ENCODE measurements around the gene CCNY.

CCNY gene

GRCh38 chr10:35356725-35357092 lies 20.4 kb downstream of the CCNY start:
- no peak for DNase-seq

DNA sequence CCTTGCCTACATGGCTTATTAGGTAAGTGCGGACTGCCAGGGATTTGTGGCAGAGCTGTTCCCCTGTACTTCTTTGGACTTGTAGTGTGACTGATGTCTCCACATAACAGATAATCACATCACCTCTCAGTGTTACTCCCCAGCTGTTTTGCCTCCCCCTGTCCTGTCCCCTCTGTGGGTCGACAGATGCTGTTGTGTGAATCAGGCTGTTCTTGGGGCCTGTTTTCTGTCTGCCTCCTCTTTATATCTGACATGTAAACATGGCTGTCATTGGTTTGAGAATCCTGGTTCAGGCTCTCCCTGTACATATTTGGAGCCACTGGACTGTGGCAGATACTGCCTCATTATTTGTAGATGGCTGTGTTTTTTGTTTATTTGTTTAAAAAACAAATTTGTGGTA lies 22.7 kb downstream of the CCNY start:
- no peak for DNase-seq

DNA sequence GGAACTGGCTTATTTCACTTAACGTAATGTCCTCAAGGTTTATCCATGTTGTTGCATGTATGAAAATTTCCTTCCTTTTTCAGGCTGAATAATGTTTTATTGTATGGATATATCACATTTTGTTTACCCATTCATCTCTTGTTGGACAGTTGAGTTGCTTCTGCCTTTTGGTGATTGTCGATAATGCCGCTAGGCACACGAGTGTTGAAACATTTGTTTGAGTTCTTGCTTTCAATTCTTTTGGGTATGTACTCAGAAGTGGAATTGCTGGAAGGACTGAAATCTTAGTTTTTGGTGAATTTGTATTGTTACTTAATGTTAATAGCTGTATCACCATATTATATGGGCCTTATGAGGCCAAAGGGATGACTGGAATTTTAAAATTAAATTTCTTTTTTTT lies 23.6 kb downstream of the CCNY start:
- no peak for DNase-seq

- DNase-seq, result no peak
Measured at GRCh38 chr10:35362701-35363350, 26.5 kb downstream of the CCNY start.

DNA sequence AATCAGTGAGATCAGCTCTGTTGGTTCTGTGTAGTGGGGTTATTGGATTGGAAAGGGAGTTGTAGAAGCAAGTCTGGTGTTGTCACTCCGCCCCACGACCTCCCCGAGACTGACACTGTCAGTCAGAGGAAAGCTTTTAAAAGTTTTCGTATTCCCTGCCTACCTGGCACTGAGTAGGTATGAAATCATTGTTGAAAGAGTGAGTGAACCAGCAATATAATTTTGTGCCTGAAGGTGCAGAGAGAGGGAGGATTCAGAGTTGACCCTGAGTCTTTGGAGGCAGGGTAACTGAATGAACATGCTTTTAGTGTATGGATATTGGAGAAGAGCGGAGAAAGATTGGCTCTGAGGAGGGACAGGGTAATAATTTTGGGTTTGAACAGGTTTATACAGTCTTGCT lies 27.3 kb downstream of the CCNY start:
- no peak for DNase-seq

DNA sequence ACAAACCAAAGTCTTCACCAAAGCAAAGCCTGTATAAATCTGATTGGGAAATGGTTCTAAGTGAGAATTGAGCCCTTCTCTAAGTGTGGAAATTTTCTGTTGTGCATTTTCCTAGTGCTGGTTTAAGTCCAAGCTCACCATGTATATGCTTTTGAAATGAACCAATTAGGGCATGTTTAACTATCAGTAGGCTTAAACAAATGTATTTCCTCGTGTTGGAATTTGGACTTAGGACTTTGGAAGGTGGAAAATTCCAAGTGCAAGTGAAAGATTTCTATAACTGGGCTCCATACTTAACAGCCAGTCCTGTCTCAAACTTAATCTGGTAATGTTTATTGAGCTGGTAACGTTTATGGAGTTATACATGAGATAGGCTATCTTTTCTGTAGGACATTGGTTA lies 28.5 kb downstream of the CCNY start:
- DNase-seq, result no peak

DNA sequence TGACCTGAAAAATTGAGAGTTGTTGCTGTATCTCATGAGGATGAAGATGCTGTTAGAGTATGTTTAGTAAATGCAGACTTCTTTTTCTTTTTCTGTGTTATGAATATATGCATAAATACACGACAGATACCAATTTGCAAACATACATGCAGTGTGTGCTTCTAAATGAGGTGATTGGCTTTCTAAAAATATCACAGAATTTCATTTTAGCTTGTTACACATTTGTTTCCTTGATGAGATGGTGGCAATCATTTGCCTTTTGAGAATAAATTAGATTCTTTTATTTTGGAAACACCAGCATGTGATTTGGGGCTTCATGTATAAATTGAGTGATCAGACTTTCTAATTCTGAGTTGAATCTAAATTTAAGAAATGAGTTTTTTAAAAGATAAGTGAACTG lies 29.7 kb downstream of the CCNY start:
- DNase-seq, result no peak

- DNase-seq, result no peak
Measured at GRCh38 chr10:35367107-35367859, 31.0 kb downstream of the CCNY start.

GRCh38 chr10:35367982-35368381 lies 31.7 kb downstream of the CCNY start:
- DNase-seq, result no peak

GRCh38 chr10:35368485-35369048 lies 32.3 kb downstream of the CCNY start:
- no peak for DNase-seq

- DNase-seq, result no peak
Measured at GRCh38 chr10:35369049-35369611, 32.8 kb downstream of the CCNY start.

DNA sequence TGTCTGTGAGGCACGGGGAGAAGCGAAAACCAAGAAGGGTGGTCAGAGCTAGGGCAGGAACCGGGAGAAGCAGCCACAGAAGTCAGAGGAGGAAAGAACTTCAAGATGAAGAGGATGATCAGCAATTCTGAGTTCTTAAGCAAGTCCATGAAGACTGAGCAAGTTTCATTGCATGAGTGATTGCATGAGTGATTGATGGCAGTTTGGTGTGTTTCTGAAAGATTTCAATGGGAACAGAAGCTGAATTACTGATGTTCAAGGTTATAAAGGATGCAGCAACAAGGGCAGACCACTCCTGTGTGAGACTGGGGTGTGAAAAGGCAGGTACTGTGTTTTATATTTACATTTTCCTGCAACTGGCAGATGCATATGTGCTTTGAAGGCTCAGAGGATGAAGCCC lies 35.4 kb downstream of the CCNY start:
- no peak for DNase-seq

GRCh38 chr10:35372329-35372728 lies 36.0 kb downstream of the CCNY start:
- DNase-seq, result no peak

DNA sequence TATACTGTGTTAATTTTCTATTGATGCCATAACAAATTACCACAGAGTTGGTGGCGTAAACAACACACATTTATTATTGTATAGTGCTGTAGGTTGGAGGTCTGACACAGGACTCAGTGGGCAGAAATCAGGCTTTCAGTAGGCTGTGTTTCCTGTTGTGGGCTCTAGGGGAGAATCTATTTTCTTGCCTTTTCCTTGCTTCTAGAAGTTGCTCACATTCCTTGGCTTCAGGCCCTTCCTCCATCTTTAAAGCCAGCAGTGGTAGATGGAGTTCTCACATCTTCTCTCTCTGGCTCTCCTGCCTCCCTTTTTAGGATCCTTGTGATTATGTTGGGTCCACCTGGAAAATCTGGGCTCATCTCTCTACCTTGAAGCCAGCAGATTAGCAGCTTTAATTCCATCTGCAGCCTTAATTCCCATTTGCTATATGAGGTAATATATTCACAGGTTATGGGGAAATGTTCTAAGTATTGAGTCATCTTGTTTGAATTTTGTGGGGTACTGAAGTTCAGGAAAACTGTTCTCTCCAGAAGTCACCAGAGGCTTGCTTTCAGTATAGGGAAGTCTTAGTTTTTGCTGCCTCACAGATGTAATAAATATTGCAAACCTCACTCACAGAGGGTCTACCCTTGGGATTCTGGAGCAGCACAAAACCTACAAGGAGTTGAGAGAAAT lies 38.9 kb downstream of the CCNY start:
- no peak for DNase-seq

DNA sequence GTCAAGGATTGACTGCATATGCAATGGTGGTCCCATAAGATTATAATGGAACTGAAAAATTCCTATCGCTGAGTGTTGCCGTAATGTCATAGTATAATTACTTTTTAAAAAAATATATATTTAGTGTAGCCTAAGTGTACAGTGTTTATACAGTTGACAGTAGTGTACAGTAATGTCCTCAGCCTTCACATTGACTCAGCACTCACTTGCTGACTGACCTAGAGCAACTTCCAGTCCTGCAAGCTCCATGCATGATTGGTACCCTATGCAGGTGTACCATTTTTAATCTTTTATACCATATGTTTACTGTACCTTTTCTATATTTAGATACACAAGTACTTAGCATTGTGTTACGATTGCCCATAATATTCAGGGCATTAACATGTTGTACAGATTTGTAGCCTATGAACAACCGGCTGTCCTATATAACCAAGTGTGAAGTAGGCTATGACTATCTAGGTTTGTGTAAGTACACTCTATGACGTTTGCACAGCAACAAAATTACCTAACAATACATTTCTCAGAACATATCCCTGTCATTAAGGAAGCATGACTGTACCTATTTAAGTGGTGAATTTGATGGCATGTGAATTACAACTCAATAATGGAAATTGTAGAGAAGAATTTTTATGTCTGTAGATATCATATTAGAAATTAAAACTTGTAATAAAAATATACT lies 40.9 kb downstream of the CCNY start:
- no peak for DNase-seq

GRCh38 chr10:35378541-35379210 lies 42.4 kb downstream of the CCNY start:
- no peak for DNase-seq

DNA sequence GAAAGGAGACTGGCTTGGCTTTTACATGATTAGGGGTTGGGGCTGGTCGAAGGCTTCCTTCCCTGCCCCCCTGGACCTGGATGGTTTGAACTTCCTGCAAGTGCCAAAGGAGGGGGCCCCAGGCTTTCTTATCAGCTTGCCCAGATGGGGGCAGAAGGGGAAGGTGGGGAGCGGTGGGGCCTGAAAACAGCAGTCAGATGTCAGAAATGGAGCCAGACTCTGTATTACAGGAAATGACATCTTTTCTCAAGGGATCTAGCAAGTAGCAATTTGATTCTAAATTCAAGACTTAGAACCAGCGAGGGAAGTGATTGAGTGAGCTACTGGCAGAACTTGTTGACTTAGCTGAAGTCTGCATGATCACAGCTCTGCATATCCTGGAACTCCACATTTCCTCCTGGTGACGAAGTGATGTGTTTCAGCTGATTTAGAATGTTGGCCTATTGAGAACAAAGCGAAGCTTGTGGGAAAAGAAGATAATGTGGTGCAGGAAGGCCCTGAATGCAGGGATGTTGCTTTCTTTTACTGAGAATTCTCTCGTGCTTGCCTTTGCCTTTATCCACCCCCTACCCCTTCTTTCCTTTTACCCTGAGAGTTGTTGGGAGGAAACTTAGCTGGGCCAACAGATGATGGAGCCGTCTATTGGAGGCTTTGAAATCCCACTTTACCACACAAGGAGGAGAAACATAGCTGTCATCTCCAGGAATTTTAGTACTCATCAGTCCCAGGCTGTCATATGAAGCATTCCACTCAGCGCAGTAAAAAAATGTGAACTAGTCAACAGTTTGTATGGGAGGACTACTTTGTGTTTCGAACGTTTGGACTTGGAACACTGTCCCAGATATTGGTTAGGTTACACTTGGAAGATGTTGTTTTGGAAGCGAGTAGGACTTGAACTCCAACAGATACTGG lies 43.2 kb downstream of the CCNY start:
- no peak for DNase-seq

- no peak for DNase-seq
Measured at GRCh38 chr10:35382096-35382495, 45.8 kb downstream of the CCNY start.

DNA sequence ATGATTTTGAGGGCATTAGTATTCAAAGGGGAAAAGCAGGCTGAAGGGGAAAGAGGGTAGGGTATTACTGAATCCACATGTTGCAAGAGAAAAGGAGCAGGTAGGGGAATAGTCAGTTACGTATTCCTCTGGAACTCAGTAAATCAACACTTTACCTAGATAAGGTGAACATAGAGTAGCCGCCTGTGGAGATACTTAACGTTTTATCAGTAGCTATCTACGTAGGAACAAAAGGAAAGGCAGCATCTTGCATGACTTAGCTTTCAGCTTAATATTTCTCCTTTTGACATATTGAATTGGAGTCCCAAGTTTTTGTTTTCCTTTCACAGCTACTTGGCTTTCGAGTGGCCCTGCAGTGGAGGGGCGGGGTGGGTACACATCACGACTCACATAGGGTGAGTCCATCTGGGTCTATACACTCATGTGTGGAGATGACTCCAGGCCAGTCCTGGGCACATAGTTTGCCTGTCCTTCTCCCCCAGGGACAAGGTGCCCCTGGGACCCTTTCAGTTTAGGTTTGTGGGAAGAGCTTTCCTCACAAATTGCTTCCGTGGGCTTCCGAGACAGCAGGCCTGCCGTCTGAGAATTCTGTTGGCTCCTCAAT lies 48.1 kb downstream of the CCNY start:
- DNase-seq, result no peak

DNA sequence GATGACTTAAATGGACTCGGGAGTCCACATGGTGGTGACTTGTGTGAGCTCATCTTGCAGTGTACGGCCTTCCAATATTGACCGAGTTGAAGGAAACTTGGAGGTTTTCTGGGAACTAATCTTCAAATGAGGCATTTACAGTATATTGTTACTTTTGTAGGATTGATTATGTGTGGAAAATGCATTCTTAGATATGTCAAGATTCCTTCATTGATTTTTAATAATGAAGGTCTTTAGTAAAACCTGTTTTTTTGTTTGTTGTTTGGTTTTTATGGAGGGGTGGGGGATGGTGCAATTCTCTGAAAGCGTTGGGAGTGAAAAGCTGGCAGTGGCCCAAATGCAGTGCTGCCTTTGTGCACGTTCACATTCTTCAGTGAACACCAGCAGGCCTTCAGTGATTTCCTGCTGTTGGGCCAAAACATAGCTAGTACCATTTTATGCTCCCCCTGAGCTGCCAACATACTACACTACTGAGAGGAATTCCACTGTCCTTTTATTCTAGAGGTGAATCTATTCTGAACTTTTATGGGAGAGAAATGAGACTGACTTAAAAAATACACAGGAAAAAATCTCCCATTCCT lies 50.4 kb downstream of the CCNY start:
- no peak for DNase-seq
